ENCODE results near the gene PLEKHA5.
"Not testable (repeated sequence)": the region's sequence is repeated elsewhere in the genome, so short reads cannot be mapped to it uniquely, and the experiment has no call there.

PLEKHA5 gene

DNA sequence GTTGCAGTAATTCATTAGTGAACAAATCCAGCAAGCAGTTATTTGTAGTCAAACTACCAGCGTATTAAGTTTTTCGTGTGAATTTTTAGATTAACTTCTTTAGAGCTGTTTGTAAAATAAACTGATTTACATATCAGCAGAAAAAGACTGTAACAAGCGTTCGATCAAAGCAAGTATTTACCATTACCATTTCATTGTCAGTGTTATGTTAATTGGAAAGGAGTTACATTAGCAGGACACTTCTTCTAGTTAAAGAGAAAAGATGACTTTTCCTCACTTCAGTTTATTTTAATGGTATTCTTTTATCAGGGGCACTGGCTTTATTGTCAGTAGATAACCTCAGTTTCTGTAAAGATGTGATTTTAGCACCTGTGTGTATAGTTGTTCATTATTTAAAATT is 158.6 kb downstream of the PLEKHA5 start:
- Histone ChIP-seq H3K9me3 (ENCODE audit: control insufficient read depth, insufficient read depth, low read length) (no peaks in the 10 kb centered on the region), H3K4me1 (ENCODE audit: insufficient read depth, low read length) (peaks cover 11% of the 10 kb centered on the region; the same call in 1 of the 2 replicates), H3K9ac (ENCODE audit: low read depth, low read length) (no peak overlapping the region), H3K36me3 (ENCODE audit: insufficient read depth, low read length) (peaks cover 3% of the 10 kb centered on the region)

DNA sequence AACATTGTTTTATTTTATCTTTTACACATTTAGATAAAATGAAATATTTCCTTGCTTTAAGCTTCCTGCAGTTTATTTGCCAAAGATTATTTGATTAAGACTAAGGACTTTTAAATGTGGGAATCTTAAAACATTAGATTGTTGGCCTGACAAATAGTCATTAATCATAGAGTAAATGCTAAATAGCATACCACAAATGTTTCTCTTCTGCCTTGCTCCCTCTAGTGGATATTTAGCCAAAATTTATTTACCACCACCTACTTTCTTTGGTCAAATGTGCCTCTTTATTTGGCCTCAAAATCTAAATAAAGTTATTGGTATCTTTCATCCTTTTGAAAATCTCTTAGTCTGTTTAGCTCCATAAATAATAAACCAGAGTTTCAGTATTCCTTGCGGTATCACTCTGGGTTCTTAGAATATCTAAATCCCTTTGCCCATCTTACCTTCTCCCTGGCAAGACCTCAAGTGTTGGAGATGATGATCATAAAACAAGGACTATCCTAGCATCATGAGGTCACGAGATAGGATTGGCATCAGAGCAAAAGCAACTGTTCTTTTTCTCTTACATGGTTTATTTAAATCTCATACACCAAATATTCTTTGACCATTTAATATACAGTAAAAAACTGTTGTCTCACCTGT is 159.2 kb downstream of the PLEKHA5 start:
- Histone ChIP-seq H3K36me3 (ENCODE audit: insufficient read depth, low read length) (no peaks in the 10 kb centered on the region; the same call in 1 of the 2 replicates), H3K9me3 (ENCODE audit: control insufficient read depth, insufficient read depth, low read length) (no peaks in the 10 kb centered on the region), H3K4me1 (ENCODE audit: insufficient read depth, low read length) (peaks cover 11% of the 10 kb centered on the region; the same call in 1 of the 2 replicates), H3K9ac (ENCODE audit: low read depth, low read length) (no peak overlapping the region)

DNA sequence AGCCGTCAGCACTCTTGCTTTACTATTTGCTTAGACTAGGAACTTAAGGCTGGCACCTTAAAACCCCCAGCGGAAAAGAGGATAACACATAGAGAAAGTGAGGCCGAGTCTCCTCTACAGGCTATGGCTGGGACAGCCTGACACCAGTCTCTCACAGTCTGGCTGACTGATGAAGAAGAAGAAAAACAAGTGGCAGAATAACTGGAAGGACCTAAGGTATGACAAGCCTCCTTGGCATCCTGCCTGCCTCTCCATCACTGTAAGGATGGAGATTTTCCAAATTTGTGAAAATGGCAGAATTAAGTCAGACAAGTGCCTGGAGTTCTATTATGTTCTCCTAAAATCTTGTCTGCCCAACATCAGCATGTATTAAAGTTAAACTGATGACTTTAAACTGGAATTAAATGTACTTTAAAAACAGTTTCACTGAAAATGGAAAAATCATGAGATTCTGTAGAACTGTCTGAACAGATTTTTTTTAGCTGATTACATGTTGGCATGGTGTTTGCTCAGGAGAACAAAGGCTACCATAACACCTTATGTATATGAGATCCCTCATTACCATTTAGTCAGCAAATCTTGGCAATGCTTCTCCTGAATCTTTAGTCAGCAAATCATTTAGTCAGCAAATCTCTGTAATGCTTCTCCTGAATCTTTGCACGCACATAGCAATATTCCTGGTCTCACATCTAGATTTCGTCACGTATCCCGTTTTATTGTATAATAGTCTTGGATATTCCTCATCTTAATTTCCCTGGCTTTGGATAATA is 169.5 kb downstream of the PLEKHA5 start:
- Histone ChIP-seq H3K4me1 (ENCODE audit: insufficient read depth, low read length) (peaks cover 8% of the 10 kb centered on the region; the same call in 1 of the 2 replicates), H3K9ac (ENCODE audit: low read depth, low read length) (no peak overlapping the region), H3K36me3 (ENCODE audit: insufficient read depth, low read length) (peaks cover 15% of the 10 kb centered on the region), H3K9me3 (ENCODE audit: control insufficient read depth, insufficient read depth, low read length) (no peaks in the 10 kb centered on the region)

DNA sequence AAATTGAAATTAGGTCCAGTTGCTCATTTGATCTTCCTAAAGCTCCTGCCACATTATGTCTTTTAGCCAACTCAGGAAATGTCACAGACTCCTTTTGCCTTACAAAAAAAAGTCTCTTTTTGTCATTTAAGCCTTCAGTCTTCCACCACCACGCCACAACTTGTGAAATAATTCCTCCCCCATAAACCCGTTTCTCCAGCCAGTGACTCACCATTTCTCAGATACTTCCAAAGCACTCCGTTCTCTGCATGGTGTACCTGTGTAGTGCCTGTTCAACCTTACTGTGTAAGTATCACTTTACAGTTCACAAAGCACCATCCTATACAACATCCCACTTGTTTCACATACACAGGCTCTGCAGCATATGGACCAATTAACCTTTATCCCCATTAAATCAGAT is 170.2 kb downstream of the PLEKHA5 start:
- Histone ChIP-seq H3K36me3 (ENCODE audit: insufficient read depth, low read length) (peaks cover 15% of the 10 kb centered on the region), H3K9ac (ENCODE audit: low read depth, low read length) (no peak overlapping the region), H3K9me3 (ENCODE audit: control insufficient read depth, insufficient read depth, low read length) (no peaks in the 10 kb centered on the region), H3K4me1 (ENCODE audit: insufficient read depth, low read length) (peaks cover 8% of the 10 kb centered on the region; the same call in 1 of the 2 replicates)

DNA sequence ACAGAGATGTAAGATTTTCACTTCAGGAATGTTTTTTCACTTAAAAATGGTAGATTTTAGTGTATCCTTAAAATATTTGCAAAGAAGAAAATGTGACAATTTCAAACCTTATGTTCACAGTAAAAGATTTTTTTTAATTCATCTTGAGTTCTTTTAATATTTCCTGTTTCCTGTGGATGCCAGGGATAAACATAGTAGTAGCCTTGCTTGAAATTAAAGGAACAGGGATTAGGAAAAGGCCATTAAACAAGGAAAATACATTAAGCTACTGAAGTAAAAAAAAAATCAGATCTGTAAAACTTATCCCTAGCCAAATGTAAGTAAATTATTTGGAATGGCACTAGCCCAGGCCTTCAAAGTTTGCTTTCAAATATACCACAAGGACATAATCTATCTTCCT is 171.7 kb downstream of the PLEKHA5 start:
- peaks cover 8% of the 10 kb centered on the region; the same call in 1 of the 2 replicates for H3K4me1 ChIP-seq (ENCODE audit: insufficient read depth, low read length)
- peaks cover 17% of the 10 kb centered on the region for H3K36me3 ChIP-seq (ENCODE audit: insufficient read depth, low read length)
- no peaks in the 10 kb centered on the region for H3K9me3 ChIP-seq (ENCODE audit: control insufficient read depth, insufficient read depth, low read length)
- no peak overlapping the region for H3K9ac ChIP-seq (ENCODE audit: low read depth, low read length)

DNA sequence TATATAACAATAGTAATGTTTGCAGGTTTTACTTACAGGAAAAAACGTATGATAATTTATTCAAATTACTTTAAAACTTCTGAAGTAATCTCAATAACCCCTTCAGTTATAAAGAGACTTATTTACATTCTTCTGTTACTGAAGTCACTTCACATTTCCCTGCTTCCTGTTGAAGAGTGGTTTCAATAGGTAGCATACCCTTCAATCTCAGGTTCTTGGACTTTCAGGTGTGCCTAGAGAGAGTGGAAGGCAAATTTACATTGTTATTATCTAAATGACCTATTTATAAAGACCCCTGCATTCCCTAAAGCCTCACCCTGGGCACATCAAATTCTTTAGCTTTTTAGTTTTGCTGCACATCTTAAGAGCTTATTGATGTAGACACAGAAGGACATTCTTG is 172.2 kb downstream of the PLEKHA5 start:
- H3K9ac ChIP-seq (ENCODE audit: low read depth, low read length) = no peak overlapping the region
- H3K36me3 ChIP-seq (ENCODE audit: insufficient read depth, low read length) = peaks cover 22% of the 10 kb centered on the region
- peaks cover 8% of the 10 kb centered on the region; the same call in 1 of the 2 replicates for H3K4me1 ChIP-seq (ENCODE audit: insufficient read depth, low read length)
- no peaks in the 10 kb centered on the region for H3K9me3 ChIP-seq (ENCODE audit: control insufficient read depth, insufficient read depth, low read length)

DNA sequence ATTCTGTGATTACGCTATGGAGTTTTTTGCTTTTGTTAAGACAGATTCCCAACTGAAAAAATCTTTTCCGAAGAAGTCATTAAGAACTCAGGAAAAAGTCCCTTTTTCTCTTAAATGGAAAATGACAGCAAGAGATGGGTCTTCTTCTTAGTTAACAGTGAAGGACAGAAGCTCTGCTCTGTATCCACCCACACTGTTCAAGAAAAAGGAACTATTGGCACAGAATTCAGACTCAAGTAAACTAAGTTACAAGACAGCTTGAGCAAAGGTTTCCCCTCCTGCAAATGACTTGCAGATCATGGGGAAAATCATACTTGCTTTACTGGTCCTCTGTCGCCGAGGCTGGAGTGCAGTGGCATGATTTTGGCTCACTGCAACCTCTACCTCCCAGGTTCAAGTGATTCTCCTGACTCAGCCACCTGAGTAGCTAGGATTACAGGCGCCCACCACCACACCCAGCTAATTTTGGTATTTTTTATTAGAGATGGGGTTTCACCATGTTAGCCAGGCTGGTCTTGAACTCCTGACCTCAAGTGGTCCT is 172.6 kb downstream of the PLEKHA5 start:
- peaks cover 8% of the 10 kb centered on the region; the same call in 1 of the 2 replicates for H3K4me1 ChIP-seq (ENCODE audit: insufficient read depth, low read length)
- no peaks in the 10 kb centered on the region for H3K9me3 ChIP-seq (ENCODE audit: control insufficient read depth, insufficient read depth, low read length)
- H3K36me3 ChIP-seq (ENCODE audit: insufficient read depth, low read length) = peaks cover 25% of the 10 kb centered on the region
- H3K9ac ChIP-seq (ENCODE audit: low read depth, low read length) = no peak overlapping the region

DNA sequence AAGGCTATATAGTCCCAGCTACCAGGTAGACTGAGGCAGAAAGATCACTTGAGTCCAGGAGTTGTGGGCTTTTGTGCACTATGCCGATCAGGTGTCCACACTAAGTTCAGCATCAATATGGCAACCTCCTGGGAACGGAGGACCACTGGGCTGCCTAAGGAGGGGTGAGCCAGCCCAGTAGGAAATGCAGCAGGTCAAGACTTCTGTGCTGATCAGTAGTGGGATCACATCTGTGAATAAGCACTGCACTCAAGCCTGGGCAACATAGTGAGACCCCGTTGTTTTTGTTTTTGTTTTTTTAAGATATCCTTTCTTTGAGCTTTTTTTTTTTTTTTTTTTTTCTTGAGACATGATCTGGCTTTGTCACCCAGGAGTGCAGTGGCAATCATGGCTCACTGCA is 174.0 kb downstream of the PLEKHA5 start:
- Histone ChIP-seq H3K9me3 (ENCODE audit: control insufficient read depth, insufficient read depth, low read length) (no peaks in the 10 kb centered on the region), H3K36me3 (ENCODE audit: insufficient read depth, low read length) (peaks cover 27% of the 10 kb centered on the region), H3K4me1 (ENCODE audit: insufficient read depth, low read length) (peaks cover 8% of the 10 kb centered on the region; the same call in 1 of the 2 replicates), H3K9ac (ENCODE audit: low read depth, low read length) (no peak overlapping the region)

DNA sequence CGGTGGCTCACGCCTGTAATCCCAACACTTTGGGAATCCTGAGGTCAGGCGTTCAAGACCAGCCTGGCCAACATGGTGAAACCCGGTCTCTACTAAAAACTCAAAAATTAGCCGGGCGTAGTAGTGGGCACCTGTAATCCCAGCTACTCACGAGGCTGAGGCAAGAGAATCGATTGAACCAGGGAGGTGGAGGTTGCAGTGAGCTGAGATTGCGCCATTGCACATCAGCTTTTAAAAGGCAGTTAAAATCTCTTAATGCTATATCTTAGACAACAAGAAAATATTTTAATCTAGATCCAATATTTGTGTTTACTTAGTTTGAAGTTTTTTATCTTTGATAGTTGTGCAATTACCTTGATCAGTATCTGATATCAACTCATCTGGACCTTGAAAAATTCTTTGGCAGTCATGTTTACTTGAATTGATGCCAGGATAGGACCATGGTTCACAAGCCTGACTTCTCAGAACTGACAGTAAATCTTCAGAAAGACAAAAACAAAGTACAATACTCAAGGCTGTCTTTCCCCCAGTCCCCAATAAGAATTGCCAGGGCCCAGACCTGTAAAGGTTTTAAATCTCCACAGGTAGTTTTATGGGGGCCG is 174.7 kb downstream of the PLEKHA5 start:
- no peak overlapping the region for H3K9ac ChIP-seq (ENCODE audit: low read depth, low read length)
- H3K36me3 ChIP-seq (ENCODE audit: insufficient read depth, low read length) = peaks cover 22% of the 10 kb centered on the region
- no peaks in the 10 kb centered on the region for H3K9me3 ChIP-seq (ENCODE audit: control insufficient read depth, insufficient read depth, low read length)
- H3K4me1 ChIP-seq (ENCODE audit: insufficient read depth, low read length) = peaks cover 7% of the 10 kb centered on the region; the same call in 1 of the 2 replicates

DNA sequence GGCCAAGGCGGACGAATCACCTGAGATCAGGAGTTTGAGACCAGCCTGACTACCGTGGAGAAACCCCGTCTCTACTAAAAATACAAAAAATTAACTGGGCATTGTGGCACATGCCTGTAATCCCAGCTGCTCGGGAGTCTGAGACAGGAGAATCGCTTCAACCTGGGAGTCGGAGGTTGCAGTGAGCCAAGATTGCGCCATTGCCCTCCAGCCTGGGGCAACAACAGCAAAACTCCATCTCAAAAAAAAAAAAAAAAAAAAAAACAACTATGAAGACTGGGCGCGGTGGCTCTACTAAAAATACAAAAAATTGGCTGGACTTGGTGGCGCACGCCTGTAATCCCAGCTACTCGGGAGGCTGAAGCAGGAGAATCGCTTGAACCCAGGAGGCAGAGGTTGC is 176.1 kb downstream of the PLEKHA5 start:
- H3K9ac ChIP-seq (ENCODE audit: low read depth, low read length); H3K9me3 ChIP-seq (ENCODE audit: control insufficient read depth, insufficient read depth, low read length); H3K4me1 ChIP-seq (ENCODE audit: insufficient read depth, low read length): not testable (repeated sequence)
- H3K36me3 ChIP-seq (ENCODE audit: insufficient read depth, low read length) = peaks cover 16% of the 10 kb centered on the region

DNA sequence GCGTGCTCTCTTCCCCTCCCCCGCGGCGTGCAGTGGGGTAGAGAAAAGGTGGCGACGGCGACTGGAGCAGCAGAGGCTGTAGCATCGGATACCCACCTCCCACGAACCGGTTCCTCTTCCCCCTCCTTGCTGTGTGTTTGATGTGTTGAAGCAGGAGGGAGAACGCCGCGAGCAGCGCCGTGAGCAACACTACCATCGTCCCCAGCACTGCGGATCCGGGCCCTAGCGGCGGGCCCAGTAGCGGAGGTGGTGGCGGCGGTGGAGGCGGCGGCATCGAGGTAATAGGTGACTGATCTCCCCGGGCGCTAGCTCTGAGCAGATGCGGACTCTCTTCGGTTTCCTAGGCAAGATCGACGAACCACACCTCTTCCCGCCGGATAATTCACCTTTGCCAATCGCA is 176.8 kb downstream of the PLEKHA5 start:
- no peaks in the 10 kb centered on the region; the same call in 1 of the 2 replicates for H3K4me1 ChIP-seq (ENCODE audit: insufficient read depth, low read length)
- H3K9ac ChIP-seq (ENCODE audit: low read depth, low read length) = no peak overlapping the region
- no peaks in the 10 kb centered on the region for H3K9me3 ChIP-seq (ENCODE audit: control insufficient read depth, insufficient read depth, low read length)
- H3K36me3 ChIP-seq (ENCODE audit: insufficient read depth, low read length) = peaks cover 16% of the 10 kb centered on the region

DNA sequence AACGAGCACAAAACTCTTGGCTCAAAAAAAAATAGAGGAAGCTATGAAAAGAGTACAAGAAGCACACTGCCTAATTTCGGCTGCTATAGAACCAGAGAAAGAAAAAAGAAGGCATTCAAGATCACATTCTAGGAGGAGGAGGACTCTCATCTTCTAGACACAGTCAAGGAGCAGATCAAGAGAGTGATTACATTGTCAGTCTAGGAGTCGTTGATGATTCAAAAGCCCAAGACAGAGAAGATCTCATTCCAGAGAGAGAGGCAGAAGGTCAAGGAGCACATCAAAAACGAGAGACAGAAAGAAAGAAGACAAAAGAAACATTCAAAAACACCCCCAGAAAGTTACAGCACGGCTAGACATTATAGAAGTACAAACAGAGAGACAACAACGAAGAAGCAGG is 177.9 kb downstream of the PLEKHA5 start:
- H3K9me3 ChIP-seq (ENCODE audit: control insufficient read depth, insufficient read depth, low read length) = no peaks in the 10 kb centered on the region
- H3K9ac ChIP-seq (ENCODE audit: low read depth, low read length) = no peak overlapping the region
- no peaks in the 10 kb centered on the region for H3K4me1 ChIP-seq (ENCODE audit: insufficient read depth, low read length)
- H3K36me3 ChIP-seq (ENCODE audit: insufficient read depth, low read length) = peaks cover 16% of the 10 kb centered on the region

DNA sequence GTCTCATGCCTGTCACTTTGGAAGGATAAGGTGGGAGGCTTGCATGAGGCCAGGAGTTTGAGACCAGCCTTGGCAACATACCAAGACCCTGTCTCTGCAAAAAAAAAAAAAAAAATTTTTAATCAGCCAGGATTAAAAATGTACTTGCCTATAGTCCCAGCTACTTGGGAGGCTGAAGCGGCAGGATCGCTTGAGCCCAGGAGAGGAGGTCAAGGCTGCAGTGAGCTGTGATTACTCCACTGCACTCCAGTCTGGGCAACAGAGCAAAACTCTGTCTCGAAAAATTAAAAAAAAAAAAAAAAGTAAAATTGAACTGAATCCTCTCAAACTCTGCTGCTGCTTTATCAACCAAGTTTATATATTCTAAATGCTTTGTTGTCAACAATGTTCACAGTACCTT is 181.6 kb downstream of the PLEKHA5 start:
- H3K9me3 ChIP-seq (ENCODE audit: control insufficient read depth, insufficient read depth, low read length) = no peaks in the 10 kb centered on the region
- peaks cover 11% of the 10 kb centered on the region; the same call in 1 of the 2 replicates for H3K36me3 ChIP-seq (ENCODE audit: insufficient read depth, low read length)
- H3K4me1 ChIP-seq (ENCODE audit: insufficient read depth, low read length) = no peaks in the 10 kb centered on the region
- H3K9ac ChIP-seq (ENCODE audit: low read depth, low read length) = no peak overlapping the region

DNA sequence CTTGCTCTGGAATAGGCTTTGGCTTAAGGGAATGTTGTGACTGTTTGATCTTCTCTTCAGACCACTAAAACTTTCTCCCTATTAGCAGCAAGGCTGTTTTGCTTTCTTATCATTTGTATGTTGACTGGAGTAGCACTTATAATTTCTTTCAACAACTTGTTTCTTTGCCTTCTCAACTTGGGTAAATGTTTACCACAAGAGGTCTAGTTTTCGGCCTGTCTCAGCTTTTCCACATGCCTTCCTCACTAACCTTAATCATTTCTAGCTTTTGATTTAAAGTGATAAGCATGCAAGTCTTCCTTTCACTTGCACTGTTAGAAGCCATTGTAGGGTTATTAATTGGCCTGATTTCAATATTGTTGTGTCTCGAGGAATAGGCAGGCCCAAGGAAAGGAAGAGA is 183.1 kb downstream of the PLEKHA5 start:
- Histone ChIP-seq H3K9me3 (ENCODE audit: control insufficient read depth, insufficient read depth, low read length) (no peaks in the 10 kb centered on the region), H3K36me3 (ENCODE audit: insufficient read depth, low read length) (no peaks in the 10 kb centered on the region), H3K9ac (ENCODE audit: low read depth, low read length) (no peak overlapping the region), H3K4me1 (ENCODE audit: insufficient read depth, low read length) (no peaks in the 10 kb centered on the region)

All from ES-I3 (cell line).